CD4-positive, alpha-beta T cell (primary cell): ENCODE results near the gene CNOT6. TPM values are rescaled to one million over a fixed set of nuclear protein-coding genes. Genes with fewer than 3 reads are reported as not detected.

Source experiments
- ATAC-seq: fragments of 200-7000 bp; cut with Tn5 transposase; one replicate; pipeline ENCODE4 v1.10.0; 2022; ENCODE audit warnings: mild to moderate bottlenecking; ENCODE audit not compliant: poor library complexity
- CTCF ChIA-PET: fragments of 350-600 bp; sonication (Branson Sonifier 250); formaldehyde crosslinking; loops from one replicate; lab custom pipeline; 2021; ENCODE audit warnings: antibody characterized with exemption, inconsistent platforms; lab: Charles Lee
- POLR2A ChIA-PET: fragments of 350-600 bp; sonication (Branson Sonifier 250); formaldehyde crosslinking; loops from one replicate; lab custom pipeline; 2021; ENCODE audit warnings: antibody characterized with exemption, inconsistent platforms; lab: Charles Lee
- DNase-seq, 14 experiments: peaks; one replicate each; pipeline ENCODE4 v3.0.0-alpha.2; 2013 to 2020; ENCODE audit warnings: mixed read lengths in 2 of 14
- H3K27ac ChIP-seq, 2 donors: one replicate each; pipeline versions ENCODE4 v1.5.1 to v1.7.0; 2013; ENCODE audit warnings: low read length in 2 of 2, low read depth in 1 of 2, mild to moderate bottlenecking in 1 of 2
- H3K27me3 ChIP-seq, 2 experiments: 1 replicate in 1 of 2; 2 replicates in 1 of 2; pipeline versions ENCODE4 v1.6.1 to v1.7.0; 2013; ENCODE audit warnings: low read length in 2 of 2, control low read depth in 1 of 2, mild to moderate bottlenecking in 1 of 2, moderate library complexity in 1 of 2; ENCODE audit not compliant: insufficient read depth in 2 of 2, control insufficient read depth in 1 of 2
- H3K36me3 ChIP-seq: one replicate; pipeline ENCODE4 v1.6.1; 2013; ENCODE audit warnings: low read length, control low read depth; ENCODE audit not compliant: insufficient read depth
- H3K4me1 ChIP-seq: one replicate; pipeline ENCODE4 v1.6.1; 2013; ENCODE audit warnings: low read length, control low read depth; ENCODE audit not compliant: insufficient read depth
- H3K4me3 ChIP-seq: one replicate; pipeline ENCODE4 v1.5.1; 2013; ENCODE audit warnings: mild to moderate bottlenecking, low read length, moderate library complexity
- H3K9me3 ChIP-seq, 2 experiments: 1 replicate in 1 of 2; 2 replicates in 1 of 2; pipeline versions ENCODE4 v1.6.1 to v1.7.0; 2013; ENCODE audit warnings: low read length in 2 of 2, mild to moderate bottlenecking in 2 of 2, control low read depth in 1 of 2, moderate library complexity in 1 of 2; ENCODE audit not compliant: control insufficient read depth in 1 of 2, insufficient read depth in 1 of 2
- H3K27ac Mint-ChIP-seq: one replicate; pipeline ENCODE4 v1.8.0; 2020; ENCODE audit warnings: mixed read lengths
- H3K27me3 Mint-ChIP-seq: one replicate; pipeline ENCODE4 v1.8.0; 2021; ENCODE audit warnings: mixed read lengths
- H3K36me3 Mint-ChIP-seq: one replicate; pipeline ENCODE4 v1.8.0; 2021; ENCODE audit warnings: low read depth, mixed read lengths
- H3K4me1 Mint-ChIP-seq: one replicate; pipeline ENCODE4 v1.8.0; 2021; ENCODE audit warnings: low read depth, mixed read lengths
- H3K4me3 Mint-ChIP-seq: one replicate; pipeline ENCODE4 v1.8.0; 2020; ENCODE audit warnings: mild to moderate bottlenecking, mixed read lengths
- H3K9me3 Mint-ChIP-seq: one replicate; pipeline ENCODE4 v1.8.0; 2020; ENCODE audit warnings: mixed read lengths
- intact Hi-C, 2 experiments: fragments of 100-400 bp; cut with DNase I in 1 of 2; cut with micrococcal nuclease in 1 of 2; formaldehyde crosslinking; loops; one replicate each; pipeline versions ENCODE4 v1.15.1 to v1.9.0; 2023 to 2025; cut with DNase I, micrococcal nuclease
- total RNA-seq, 174 experiments: library from RNA in 2 of 174; stranded (reverse) in 2 of 174; gene quantifications; one replicate each; pipeline ENCODE4 v1.2.3 and lab custom pipeline; 2021 to 2026
- TF ChIP-seq, protein P1 (sequence below): fragments of 200-600 bp; IDR thresholded peaks from one replicate; pipeline ENCODE4 v1.8.0; 2022; ENCODE audit warnings: antibody characterized with exemption, mild to moderate bottlenecking

CNOT6 gene
- total RNA-seq, 2 experiments from 2014 or later = 12.5 to 13.8 TPM

DNA sequence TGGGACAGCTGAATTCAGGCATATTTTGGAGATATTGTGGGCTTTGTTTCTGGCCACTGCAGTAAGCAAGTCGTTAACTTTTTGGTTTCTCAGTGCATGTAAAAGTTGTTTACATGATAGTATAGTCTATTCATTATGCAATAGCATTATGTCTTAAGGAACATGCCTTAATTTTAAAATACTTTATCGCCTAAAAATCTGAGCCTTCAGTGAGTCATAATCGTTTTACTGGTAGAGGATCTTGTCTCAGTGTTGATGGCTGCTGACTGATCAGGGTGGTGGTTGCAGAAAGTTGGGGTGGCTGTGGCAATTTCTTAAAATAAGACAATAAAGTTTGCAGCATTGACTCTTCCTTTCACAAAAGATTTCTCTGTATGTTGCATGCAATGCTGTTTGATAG is 92.0 kb downstream of the CNOT6 start:
- no peak overlapping the region for H3K27ac ChIP-seq
- intact Hi-C loops = no loop called here
- H3K36me3 ChIP-seq = no peaks in the 10 kb centered on the region
- Mint-ChIP-seq H3K36me3 (no peaks in the 10 kb centered on the region), H3K27me3 (peaks cover 26% of the 10 kb centered on the region), H3K9me3 (peaks cover 5% of the 10 kb centered on the region), H3K4me3 (no peak overlapping the region), H3K4me1 (peaks cover 5% of the 10 kb centered on the region), H3K27ac (no peak overlapping the region)
- H3K9me3 ChIP-seq = peaks cover 0 to 8% of the 10 kb centered on the region in 2 experiments
- ChIA-PET POLR2A (no interaction called here), CTCF (no interaction called here)
- H3K4me1 ChIP-seq = peaks cover 11% of the 10 kb centered on the region
- peaks cover 12 to 28% of the 10 kb centered on the region in 2 experiments for H3K27me3 ChIP-seq
- ATAC-seq (no peak), DNase-seq (no peak)
- TF ChIP-seq, protein P1, sequence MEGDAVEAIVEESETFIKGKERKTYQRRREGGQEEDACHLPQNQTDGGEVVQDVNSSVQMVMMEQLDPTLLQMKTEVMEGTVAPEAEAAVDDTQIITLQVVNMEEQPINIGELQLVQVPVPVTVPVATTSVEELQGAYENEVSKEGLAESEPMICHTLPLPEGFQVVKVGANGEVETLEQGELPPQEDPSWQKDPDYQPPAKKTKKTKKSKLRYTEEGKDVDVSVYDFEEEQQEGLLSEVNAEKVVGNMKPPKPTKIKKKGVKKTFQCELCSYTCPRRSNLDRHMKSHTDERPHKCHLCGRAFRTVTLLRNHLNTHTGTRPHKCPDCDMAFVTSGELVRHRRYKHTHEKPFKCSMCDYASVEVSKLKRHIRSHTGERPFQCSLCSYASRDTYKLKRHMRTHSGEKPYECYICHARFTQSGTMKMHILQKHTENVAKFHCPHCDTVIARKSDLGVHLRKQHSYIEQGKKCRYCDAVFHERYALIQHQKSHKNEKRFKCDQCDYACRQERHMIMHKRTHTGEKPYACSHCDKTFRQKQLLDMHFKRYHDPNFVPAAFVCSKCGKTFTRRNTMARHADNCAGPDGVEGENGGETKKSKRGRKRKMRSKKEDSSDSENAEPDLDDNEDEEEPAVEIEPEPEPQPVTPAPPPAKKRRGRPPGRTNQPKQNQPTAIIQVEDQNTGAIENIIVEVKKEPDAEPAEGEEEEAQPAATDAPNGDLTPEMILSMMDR = no peak
- no peak overlapping the region for H3K4me3 ChIP-seq

DNA sequence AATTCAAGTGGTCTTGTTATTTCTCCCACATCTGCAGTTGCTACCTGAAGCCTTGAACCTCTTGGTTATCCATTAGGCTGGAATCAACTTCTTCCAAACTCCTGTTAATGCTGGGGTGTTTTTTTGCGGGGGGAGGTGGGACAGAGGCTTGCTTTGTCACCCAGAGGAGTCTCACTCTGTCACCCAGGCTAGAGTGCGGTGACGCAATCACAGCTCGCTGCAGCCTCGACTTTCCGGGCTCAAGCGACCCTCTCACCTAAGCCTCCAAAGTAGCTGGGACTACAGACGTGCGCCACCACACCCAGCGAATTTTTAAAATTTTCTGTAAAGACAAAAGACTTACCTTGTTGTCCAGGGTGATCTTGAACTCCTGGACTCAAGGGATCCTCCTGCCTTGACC is 92.7 kb downstream of the CNOT6 start:
- H3K27me3 Mint-ChIP-seq = peaks cover 26% of the 10 kb centered on the region

DNA sequence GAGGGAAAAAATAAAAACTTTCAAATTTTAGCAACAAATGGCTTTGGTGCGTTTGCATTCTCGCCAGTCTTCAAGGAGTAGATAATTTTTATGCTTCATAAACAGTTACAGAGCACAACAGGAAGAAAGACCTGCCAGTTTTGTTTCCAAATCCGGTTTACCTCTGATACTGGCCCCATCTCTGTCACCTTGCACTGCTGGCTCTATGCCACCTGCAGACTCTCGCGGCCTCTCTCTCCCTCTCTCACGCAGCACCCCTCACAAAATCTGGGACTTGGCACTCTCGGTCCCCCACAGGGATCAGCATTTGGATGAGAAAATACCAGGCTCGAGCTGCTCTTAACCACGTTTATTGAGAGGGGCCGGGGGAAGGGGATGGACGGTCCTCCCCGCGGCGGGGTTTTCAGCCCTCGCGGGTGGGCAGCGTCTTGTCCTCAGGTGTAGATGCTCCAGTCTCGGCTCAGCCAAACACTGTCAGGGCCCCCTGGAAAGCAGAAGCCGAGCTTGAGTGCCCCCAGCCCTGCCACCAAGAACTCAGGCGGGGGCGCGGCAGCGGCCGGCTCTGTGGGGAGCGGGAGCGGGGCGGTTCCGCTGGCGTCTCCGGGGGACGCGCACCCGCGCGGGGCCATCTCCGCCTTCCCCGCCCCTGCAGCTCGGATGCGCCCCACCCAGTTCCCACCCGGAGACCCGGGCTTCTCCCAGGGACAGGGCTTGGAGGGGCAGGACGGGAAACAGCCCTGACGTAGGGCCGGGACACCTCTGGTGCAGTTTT is 95.8 kb downstream of the CNOT6 start:
- intact Hi-C loops = no loop called here
- H3K4me3 ChIP-seq = no peak overlapping the region
- no peaks in the 10 kb centered on the region for H3K36me3 Mint-ChIP-seq
- no peaks in the 10 kb centered on the region for H3K9me3 ChIP-seq
- no peak overlapping the region for H3K27ac Mint-ChIP-seq
- H3K27ac ChIP-seq = no peak overlapping the region
- H3K27me3 ChIP-seq = peaks cover 20 to 33% of the 10 kb centered on the region in 2 experiments
- POLR2A ChIA-PET = no interaction called here
- H3K27me3 Mint-ChIP-seq = peaks cover 47% of the 10 kb centered on the region
- CTCF ChIA-PET = no interaction called here
- DNase-seq (no peak), ATAC-seq (no peak)
- peaks cover 11% of the 10 kb centered on the region for H3K4me1 ChIP-seq
- H3K9me3 Mint-ChIP-seq = no peaks in the 10 kb centered on the region
- H3K4me1 Mint-ChIP-seq = peaks cover 10% of the 10 kb centered on the region
- TF ChIP-seq, protein P1 = no peak
- H3K4me3 Mint-ChIP-seq = no peak overlapping the region
- H3K36me3 ChIP-seq = no peaks in the 10 kb centered on the region

More for the DNA sequence above, 92.7 kb downstream of the CNOT6 start:
- H3K9me3 Mint-ChIP-seq = peaks cover 5% of the 10 kb centered on the region
- DNase-seq = no peak
- ChIA-PET CTCF (no interaction called here), POLR2A (interaction anchor here (0.6 kb wide), 1 partner anchor 12 kb away, joined by 3 read pairs; no protein-coding TSS in a partner anchor)
- Histone ChIP-seq H3K27ac (no peak overlapping the region), H3K27me3 (peaks cover 12 to 28% of the 10 kb centered on the region in 2 experiments), H3K36me3 (no peaks in the 10 kb centered on the region), H3K9me3 (peaks cover 0 to 8% of the 10 kb centered on the region in 2 experiments), H3K4me1 (peaks cover 11% of the 10 kb centered on the region), H3K4me3 (no peak overlapping the region)
- intact Hi-C loops = no loop called here
- no peak for ATAC-seq
- H3K36me3 Mint-ChIP-seq = no peaks in the 10 kb centered on the region
- TF ChIP-seq, protein P1 = no peak
- no peak overlapping the region for H3K4me3 Mint-ChIP-seq
- peaks cover 5% of the 10 kb centered on the region for H3K4me1 Mint-ChIP-seq
- no peak overlapping the region for H3K27ac Mint-ChIP-seq
